Memory B cell (primary cell): ENCODE data around the gene PPARA.

Experiments used
- ATAC-seq: fragments of 150-1000 bp; cut with Tn5 transposase; 2 replicates; pipeline ENCODE4 v1.10.0; 2021; ENCODE audit warnings: low read depth, mild to moderate bottlenecking, moderate library complexity
- DNase-seq, 2 donors: peaks; one replicate each; pipeline ENCODE4 v3.0.0; 2022; ENCODE audit warnings: low spot score in 2 of 2
- H3K27ac Mint-ChIP-seq: one replicate; pipeline ENCODE4 v1.8.0; 2022; ENCODE audit warnings: mild to moderate bottlenecking, moderate library complexity, mixed read lengths
- H3K27me3 Mint-ChIP-seq: one replicate; pipeline ENCODE4 v1.8.0; 2022; ENCODE audit warnings: mixed read lengths
- H3K36me3 Mint-ChIP-seq: one replicate; pipeline ENCODE4 v1.8.0; 2022; ENCODE audit warnings: mild to moderate bottlenecking, mixed read lengths
- H3K4me1 Mint-ChIP-seq: one replicate; pipeline ENCODE4 v1.8.0; 2022; ENCODE audit warnings: mixed read lengths
- H3K4me3 Mint-ChIP-seq: one replicate; pipeline ENCODE4 v1.8.0; 2022; ENCODE audit warnings: mild to moderate bottlenecking, moderate library complexity, mixed read lengths
- H3K9me3 Mint-ChIP-seq: one replicate; pipeline ENCODE4 v1.8.0; 2022; ENCODE audit warnings: mixed read lengths

PPARA gene

DNA sequence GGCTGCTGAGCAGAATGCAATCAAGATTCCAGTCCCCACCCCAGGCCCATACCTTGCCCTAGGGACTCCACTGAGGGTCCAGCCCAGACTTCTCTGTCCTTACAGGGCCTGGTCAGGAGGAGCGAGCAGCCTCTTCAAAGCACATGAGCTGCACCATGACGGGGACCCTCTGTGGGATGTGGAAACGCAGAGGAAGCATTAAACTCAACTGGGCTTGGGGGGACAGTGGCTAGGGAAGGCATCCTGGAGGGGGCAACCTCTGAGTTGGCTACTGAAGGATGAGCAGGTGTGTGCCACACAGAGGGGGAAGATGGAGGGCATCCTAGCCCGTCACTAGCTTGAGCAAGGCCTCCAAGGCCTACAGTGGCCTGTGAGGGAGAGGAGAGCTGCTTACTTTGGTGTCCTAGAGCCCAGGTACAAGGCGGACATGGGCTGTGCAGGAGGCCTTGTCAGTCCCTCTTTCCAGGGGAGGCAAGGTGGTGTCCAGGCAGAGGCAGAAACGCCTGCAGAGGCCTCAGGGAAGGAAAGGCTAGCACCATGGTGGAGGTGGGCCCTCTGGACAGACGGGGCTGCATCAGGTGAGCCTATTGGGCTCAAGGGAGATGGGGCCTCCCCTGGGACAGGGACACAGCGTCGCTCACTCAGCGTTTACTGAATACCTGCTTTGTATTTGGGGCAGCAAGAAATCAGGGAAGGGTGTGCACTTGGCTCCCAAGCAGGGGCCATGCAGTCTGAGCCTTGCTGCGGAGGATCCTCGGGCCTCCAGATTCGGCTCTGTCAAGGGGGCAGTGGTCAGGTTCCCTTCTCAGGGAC lies 131.7 kb downstream of the PPARA start:
- H3K27ac Mint-ChIP-seq = no peak overlapping the region
- DNase-seq (no peak), ATAC-seq (no peak)
- H3K4me1 Mint-ChIP-seq = peaks cover 18% of the 10 kb centered on the region
- H3K36me3 Mint-ChIP-seq = peaks cover 10% of the 10 kb centered on the region
- H3K27me3 Mint-ChIP-seq = no peaks in the 10 kb centered on the region
- H3K4me3 Mint-ChIP-seq = no peak overlapping the region
- H3K9me3 Mint-ChIP-seq = no peaks in the 10 kb centered on the region

DNA sequence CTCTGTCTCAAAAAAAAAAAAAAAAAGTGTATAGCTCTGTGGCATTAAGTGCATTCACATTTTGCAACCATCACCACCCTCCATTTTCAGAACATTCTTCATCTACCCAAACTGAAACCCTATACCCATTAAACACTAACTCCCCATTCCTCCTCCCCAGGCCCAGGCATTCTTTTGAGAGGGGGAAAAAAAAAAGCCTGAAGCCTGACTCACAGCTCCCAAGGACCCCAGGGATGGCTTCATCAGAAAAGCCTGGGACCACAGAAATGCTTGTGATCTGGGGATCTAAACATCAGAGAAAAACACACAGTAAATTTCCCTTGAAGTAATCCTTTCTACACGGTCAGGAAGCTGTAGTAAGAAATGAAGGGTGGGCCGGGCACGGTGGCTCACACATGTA lies 135.7 kb downstream of the PPARA start:
- ATAC-seq (no peak), DNase-seq (no peak)
- Mint-ChIP-seq H3K27me3 (no peaks in the 10 kb centered on the region), H3K36me3 (peaks cover 9% of the 10 kb centered on the region), H3K4me3 (no peak overlapping the region), H3K27ac (no peak overlapping the region), H3K9me3 (peaks cover 3% of the 10 kb centered on the region), H3K4me1 (peaks cover 32% of the 10 kb centered on the region)

DNA sequence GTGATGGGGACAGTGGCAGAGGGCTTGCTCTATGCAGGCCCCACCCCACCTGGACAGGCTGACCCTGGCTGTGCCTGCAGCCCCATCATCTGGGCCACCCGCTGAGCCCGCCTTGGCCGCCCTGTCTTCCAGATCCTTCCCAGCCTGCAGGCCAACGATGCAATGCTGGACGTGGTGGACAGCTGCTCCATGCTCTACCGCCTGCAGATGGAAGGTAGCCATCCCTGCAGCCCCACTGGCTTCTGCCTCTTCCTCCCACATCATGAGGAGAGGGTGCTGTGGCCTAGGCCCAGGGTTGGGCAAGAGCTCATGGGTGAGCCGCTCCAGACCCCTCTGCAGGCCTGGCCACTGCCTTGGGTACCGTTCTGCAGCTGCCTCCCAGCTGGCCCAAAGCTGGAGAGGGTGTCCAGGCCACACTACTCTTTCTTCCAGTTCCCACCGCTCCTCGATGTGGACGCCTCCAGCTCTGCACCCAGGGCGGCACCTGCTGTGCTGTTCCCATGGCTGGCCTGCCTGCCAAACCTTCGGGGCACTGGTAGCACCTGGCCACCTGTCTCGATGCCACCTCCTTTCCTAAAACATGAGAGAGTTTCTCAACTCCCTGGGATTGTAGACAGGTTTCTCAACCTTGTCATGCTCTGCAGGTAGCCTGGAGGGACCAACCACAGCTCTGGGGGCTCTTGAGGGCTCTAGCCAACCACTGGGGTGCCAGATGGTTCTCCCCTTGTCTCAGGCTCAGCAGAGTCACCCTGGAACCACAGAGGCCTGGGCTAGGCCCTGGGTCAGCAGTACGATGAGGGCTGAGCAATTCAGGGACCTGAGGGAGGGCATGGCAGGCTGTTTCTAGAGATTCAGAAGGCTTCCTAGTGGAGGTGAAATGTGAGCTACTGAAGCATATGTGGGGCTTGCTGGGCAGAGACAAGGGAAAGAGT lies 136.9 kb downstream of the PPARA start:
- Mint-ChIP-seq H3K27ac (peak overlapping the region; percentile 87), H3K27me3 (no peaks in the 10 kb centered on the region), H3K4me3 (peak overlapping the region; percentile 86), H3K9me3 (peaks cover 3% of the 10 kb centered on the region), H3K4me1 (peaks cover 27% of the 10 kb centered on the region), H3K36me3 (peaks cover 8% of the 10 kb centered on the region)
- DNase-seq (no peak), ATAC-seq (no peak)

- peak in 1 of 2 donors; percentile 40 for DNase-seq
- ATAC-seq = peak; percentile 83
- peaks cover 3% of the 10 kb centered on the region for H3K9me3 Mint-ChIP-seq
- H3K36me3 Mint-ChIP-seq = peaks cover 12% of the 10 kb centered on the region
- no peaks in the 10 kb centered on the region for H3K27me3 Mint-ChIP-seq
- H3K4me1 Mint-ChIP-seq = peaks cover 35% of the 10 kb centered on the region
- H3K4me3 Mint-ChIP-seq = peak overlapping the region; percentile 86
- peak overlapping the region; percentile 87 for H3K27ac Mint-ChIP-seq
Observed at GRCh38 chr22:46287873-46288751, 137.8 kb downstream of the PPARA start.

- H3K4me3 Mint-ChIP-seq = peak overlapping the region; percentile 86
Observed at GRCh38 chr22:46288846-46289243, 138.5 kb downstream of the PPARA start.

DNA sequence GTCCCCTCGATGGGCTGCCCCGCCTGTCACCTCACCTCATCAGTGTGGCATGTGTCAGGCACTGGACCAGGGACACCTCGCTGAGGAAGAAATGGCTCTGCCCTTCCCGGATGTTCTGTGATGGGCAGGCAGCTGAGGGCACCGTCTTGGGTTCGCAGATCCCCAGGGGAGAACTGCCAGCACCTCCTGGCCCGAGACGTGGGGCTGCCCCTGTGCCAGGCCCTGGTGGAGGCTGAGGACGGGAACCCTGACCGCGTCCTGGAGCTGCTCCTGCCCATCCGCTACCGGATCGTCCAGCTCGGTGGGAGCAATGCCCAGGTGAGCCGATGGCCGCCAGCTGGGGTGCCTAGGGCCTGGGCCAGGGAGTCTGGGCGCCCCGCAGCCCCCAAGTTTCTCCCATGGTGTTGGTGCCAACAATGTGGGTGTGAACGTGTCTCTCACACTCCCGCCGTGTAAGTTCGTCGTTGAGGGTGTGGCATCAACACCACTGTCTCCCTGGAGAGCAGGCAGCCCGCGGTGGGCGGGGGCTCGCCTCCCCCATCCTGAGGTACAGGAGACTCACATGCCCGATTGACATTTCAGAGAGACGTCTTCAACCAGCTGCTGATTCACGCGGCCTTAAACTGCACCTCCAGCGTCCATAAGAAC lies 139.0 kb downstream of the PPARA start:
- ATAC-seq = peak; percentile 8
- peaks cover 3% of the 10 kb centered on the region for H3K9me3 Mint-ChIP-seq
- H3K27me3 Mint-ChIP-seq = no peaks in the 10 kb centered on the region
- peaks cover 36% of the 10 kb centered on the region for H3K4me1 Mint-ChIP-seq
- no peak overlapping the region for H3K4me3 Mint-ChIP-seq
- peaks cover 10% of the 10 kb centered on the region for H3K36me3 Mint-ChIP-seq
- DNase-seq = no peak
- H3K27ac Mint-ChIP-seq = no peak overlapping the region

More at GRCh38 chr22:46288846-46289243, 138.5 kb downstream of the PPARA start:
- peaks cover 3% of the 10 kb centered on the region for H3K9me3 Mint-ChIP-seq
- H3K27ac Mint-ChIP-seq = no peak overlapping the region
- no peak for DNase-seq
- ATAC-seq = no peak
- no peaks in the 10 kb centered on the region for H3K27me3 Mint-ChIP-seq
- peaks cover 12% of the 10 kb centered on the region for H3K36me3 Mint-ChIP-seq
- peaks cover 36% of the 10 kb centered on the region for H3K4me1 Mint-ChIP-seq

- H3K4me3 Mint-ChIP-seq = no peak overlapping the region
- H3K4me1 Mint-ChIP-seq = peaks cover 39% of the 10 kb centered on the region
- no peaks in the 10 kb centered on the region for H3K27me3 Mint-ChIP-seq
- no peak for DNase-seq
- peaks cover 3% of the 10 kb centered on the region for H3K9me3 Mint-ChIP-seq
- H3K27ac Mint-ChIP-seq = peak overlapping the region; percentile 78
- H3K36me3 Mint-ChIP-seq = peaks cover 10% of the 10 kb centered on the region
- no peak for ATAC-seq
Observed at GRCh38 chr22:46290121-46290842, 140.0 kb downstream of the PPARA start.

DNA sequence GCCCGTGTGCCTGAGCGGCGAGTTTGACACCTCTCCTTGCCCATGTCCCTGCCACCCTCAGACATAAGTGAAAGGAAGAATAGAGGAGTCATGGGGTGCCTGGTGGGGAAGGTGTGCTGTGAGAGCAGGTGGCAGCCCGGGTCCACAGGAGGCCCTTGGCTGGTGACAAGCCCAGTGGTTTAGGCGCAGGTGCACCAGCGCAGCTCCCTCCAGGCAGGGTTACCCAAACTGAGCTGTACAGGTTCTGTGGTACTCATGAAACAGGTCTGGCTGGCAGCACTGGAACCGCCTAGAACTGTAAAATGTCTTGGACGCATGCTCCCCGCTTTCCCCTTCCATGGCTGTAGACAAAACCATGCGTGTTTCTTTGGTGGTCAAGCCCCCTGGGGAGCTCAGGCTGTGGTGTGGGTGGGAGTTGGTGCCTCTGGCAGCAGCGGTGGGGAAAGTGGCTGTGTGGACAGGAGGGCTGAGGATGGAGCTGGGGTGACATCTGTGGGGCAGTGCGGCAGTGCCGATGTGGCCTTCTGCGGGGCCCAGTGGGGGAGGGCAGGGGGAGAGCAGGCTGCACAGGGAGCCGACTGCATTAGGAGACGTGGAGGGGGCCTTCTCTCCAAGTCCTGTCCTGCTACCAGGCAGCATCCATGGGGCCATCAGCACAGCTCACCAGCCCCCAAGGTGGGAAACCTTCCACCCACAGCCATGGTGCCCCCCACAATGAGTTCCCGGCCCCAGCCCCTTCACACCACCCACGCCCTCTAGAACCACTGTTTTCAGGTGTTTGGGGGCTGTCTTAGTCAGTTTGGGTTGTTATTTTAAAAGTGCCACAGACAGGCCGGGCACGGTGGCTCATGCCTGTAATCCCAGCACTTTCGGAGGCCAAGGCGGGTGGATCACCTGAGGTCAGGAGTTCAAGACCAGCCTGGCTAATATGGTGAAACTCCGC lies 140.8 kb downstream of the PPARA start:
- Mint-ChIP-seq H3K4me1 (peaks cover 48% of the 10 kb centered on the region), H3K27ac (peak overlapping the region; percentile 78), H3K36me3 (peaks cover 10% of the 10 kb centered on the region), H3K4me3 (no peak overlapping the region), H3K27me3 (no peaks in the 10 kb centered on the region), H3K9me3 (peaks cover 3% of the 10 kb centered on the region)
- no peak for DNase-seq
- no peak for ATAC-seq

- Mint-ChIP-seq H3K9me3 (peaks cover 3% of the 10 kb centered on the region), H3K4me3 (no peak overlapping the region), H3K4me1 (peaks cover 50% of the 10 kb centered on the region), H3K36me3 (peaks cover 10% of the 10 kb centered on the region), H3K27ac (peak overlapping the region; percentile 58), H3K27me3 (no peaks in the 10 kb centered on the region)
- no peak for DNase-seq
- no peak for ATAC-seq
Observed at GRCh38 chr22:46292173-46292572, 141.8 kb downstream of the PPARA start.

- no peaks in the 10 kb centered on the region for H3K27me3 Mint-ChIP-seq
- H3K4me1 Mint-ChIP-seq = peaks cover 46% of the 10 kb centered on the region
- no peak for ATAC-seq
- peak overlapping the region; percentile 9 for H3K4me3 Mint-ChIP-seq
- DNase-seq = no peak
- H3K27ac Mint-ChIP-seq = peak overlapping the region; percentile 58
- H3K36me3 Mint-ChIP-seq = peaks cover 7% of the 10 kb centered on the region
- peaks cover 3% of the 10 kb centered on the region for H3K9me3 Mint-ChIP-seq
Observed at GRCh38 chr22:46292732-46293131, 142.4 kb downstream of the PPARA start.
